ENCODE measurements around the gene ACBD6.

The ACBD6 gene

DNA sequence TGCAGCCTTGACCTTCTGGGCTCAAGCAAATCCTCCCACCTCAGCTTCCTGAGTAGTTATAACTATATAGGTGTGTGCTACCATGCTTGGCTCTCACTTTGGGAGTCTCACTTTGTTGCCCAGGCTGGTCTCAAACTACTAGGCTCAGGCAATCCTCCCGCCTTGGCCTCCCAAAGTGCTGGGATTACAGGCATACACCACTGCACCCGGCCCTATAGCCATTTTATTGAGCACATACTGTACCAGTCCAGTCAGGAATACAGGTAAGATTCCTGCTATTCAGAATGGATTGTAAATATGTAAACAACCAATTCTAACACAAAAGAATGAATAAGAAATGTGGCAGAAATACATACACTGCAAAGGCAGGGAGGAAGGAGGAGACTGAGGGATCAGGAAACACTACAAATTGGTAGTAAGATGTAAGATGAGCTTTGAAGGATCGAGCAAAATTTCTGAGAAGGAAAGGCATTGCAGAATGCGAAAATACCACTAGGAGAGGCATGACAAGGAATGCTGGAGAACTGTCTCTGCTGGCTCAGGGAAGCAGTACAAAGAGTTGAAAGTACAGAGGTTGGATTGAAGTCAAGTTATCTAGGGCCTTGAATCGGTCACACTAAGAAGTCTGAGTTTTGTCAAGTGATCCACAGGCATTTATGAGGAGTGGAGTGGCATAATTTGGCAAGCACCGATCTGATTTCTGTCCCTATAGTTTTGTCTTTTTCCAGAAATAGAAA is 211.9 kb downstream of the ACBD6 start:
- DNase-seq, result no peak
- no peak overlapping the region for H3K4me3 ChIP-seq
- TF ChIP-seq, protein P1, sequence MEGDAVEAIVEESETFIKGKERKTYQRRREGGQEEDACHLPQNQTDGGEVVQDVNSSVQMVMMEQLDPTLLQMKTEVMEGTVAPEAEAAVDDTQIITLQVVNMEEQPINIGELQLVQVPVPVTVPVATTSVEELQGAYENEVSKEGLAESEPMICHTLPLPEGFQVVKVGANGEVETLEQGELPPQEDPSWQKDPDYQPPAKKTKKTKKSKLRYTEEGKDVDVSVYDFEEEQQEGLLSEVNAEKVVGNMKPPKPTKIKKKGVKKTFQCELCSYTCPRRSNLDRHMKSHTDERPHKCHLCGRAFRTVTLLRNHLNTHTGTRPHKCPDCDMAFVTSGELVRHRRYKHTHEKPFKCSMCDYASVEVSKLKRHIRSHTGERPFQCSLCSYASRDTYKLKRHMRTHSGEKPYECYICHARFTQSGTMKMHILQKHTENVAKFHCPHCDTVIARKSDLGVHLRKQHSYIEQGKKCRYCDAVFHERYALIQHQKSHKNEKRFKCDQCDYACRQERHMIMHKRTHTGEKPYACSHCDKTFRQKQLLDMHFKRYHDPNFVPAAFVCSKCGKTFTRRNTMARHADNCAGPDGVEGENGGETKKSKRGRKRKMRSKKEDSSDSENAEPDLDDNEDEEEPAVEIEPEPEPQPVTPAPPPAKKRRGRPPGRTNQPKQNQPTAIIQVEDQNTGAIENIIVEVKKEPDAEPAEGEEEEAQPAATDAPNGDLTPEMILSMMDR (IDR thresholded peaks at IDR 0.05), result no peak
- H3K27me3 ChIP-seq, result no peaks in the 10 kb centered on the region
- no peaks in the 10 kb centered on the region for H3K9me3 ChIP-seq
- intact Hi-C loops (cut with DNase I; ENCODE audit: low total_unique reads), result no loop called here
- H3K27ac ChIP-seq, result no peak overlapping the region
- H3K36me3 ChIP-seq, result peaks cover 0 to 13% (median 12%) of the 10 kb centered on the region in 3 donors
- H3K4me1 ChIP-seq, result no peaks in the 10 kb centered on the region

DNA sequence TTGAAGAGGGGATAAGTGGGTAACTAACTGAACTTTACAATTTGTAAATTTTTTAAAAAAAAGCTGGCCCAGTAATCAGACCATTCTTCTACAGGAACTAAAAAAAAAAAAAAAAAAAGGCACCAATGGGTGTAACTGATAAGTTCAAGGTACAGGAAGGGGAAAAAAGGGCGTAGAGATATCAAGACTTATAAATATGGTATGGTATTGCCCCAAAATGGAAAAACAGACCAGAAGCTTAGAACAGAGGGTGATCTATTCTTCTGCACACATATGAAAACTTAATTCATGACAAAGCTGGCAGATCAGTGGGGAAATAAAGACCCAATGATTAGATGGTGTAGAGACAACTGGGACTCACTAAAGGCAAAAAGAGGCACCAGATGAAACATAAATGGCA is 213.4 kb downstream of the ACBD6 start:
- Histone ChIP-seq H3K27me3 (no peaks in the 10 kb centered on the region), H3K4me1 (no peaks in the 10 kb centered on the region), H3K9me3 (no peaks in the 10 kb centered on the region), H3K36me3 (peaks cover 8 to 24% (median 18%) of the 10 kb centered on the region in 3 donors), H3K27ac (no peak overlapping the region), H3K4me3 (no peak overlapping the region)
- DNase-seq, result no peak
- intact Hi-C loops (cut with DNase I; ENCODE audit: low total_unique reads), result no loop called here
- TF ChIP-seq, protein P1 (IDR thresholded peaks at IDR 0.05), result no peak

DNA sequence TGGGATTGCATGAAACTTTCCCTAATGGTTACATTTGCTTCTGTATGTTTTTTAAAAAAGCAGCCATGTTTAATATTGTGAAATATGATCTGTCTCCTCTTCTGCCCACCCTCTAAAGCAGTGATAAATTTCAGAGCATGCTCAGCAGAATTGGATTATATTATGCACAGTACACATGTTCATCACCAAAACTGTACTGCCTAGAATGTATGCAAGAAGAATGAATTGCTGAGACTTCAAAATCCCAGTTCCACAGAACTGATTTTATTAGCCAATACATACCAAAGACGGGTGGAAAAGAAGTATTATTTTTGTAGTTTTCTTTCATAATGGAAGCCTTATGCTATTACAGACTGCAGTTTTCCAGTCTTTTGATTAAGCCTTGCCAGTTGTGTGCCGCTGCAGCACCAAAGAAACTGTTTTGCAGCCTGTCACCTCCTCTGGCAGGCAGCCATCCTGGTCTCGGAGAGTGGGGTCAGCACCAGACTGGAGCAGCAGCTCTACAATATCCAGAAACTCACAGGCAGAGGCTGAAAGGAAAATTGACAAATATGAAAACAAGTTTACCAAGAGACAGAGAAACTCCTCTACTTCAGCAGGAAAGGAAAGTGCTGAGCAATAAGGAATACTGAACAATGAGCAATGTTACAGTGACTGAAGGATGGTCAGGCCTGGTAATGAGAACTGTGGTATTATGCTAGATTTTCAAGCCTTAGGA is 214.2 kb downstream of the ACBD6 start:
- Histone ChIP-seq H3K4me1 (no peaks in the 10 kb centered on the region), H3K27ac (no peak overlapping the region), H3K4me3 (no peak overlapping the region), H3K27me3 (no peaks in the 10 kb centered on the region), H3K9me3 (no peaks in the 10 kb centered on the region), H3K36me3 (peaks cover 8 to 24% (median 18%) of the 10 kb centered on the region in 3 donors)
- DNase-seq, result no peak
- intact Hi-C loops (cut with DNase I; ENCODE audit: low total_unique reads), result no loop called here
- TF ChIP-seq, protein P1 (IDR thresholded peaks at IDR 0.05), result no peak

DNA sequence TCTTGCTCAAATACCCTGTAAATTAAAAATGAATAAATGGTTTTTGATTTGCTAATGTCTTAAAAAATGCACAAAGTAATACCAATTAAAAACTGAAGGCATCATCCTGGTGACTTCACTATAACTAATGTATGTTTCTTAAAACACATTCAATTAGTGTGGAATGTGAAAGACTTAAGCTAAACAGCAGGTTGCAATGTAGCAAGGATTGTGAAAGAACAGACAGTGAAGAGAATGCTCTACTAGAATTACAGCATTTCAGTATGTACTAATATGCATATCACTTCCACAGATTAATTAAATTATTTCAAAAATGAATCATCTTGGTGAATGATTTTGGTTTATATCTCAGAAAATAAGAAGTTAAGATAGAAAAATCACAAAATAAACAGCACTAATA is 216.0 kb downstream of the ACBD6 start:
- Histone ChIP-seq H3K4me1 (no peaks in the 10 kb centered on the region), H3K27me3 (no peaks in the 10 kb centered on the region), H3K36me3 (peaks cover 8 to 24% (median 18%) of the 10 kb centered on the region in 3 donors), H3K27ac (no peak overlapping the region), H3K9me3 (no peaks in the 10 kb centered on the region), H3K4me3 (no peak overlapping the region)
- TF ChIP-seq, protein P1 (IDR thresholded peaks at IDR 0.05), result no peak
- intact Hi-C loops (cut with DNase I; ENCODE audit: low total_unique reads), result no loop called here
- no peak for DNase-seq

DNA sequence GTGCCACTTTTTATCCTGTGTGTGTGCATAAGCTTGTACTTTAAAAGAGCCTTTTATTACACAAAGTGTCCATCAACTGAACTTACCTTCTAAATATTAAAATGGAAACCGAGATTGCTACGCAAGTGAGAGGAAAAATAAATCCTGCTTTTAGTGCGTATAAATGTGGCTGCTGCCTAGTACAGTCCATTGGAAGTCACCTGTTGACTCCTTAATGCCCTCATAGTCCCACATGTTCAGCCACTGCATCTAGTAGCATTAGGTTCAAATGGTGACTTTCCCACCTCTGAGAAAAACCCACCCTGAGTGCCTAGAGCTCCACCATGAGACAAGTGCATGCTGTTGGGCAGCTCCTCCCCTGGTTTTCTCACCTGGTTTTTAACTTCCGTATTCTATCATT is 219.3 kb downstream of the ACBD6 start:
- Histone ChIP-seq H3K27me3 (no peaks in the 10 kb centered on the region), H3K4me3 (no peak overlapping the region), H3K9me3 (no peaks in the 10 kb centered on the region), H3K4me1 (no peaks in the 10 kb centered on the region), H3K27ac (no peak overlapping the region), H3K36me3 (peaks cover 18 to 33% (median 24%) of the 10 kb centered on the region in 3 donors)
- intact Hi-C loops (cut with DNase I; ENCODE audit: low total_unique reads), result no loop called here
- TF ChIP-seq, protein P1 (IDR thresholded peaks at IDR 0.05), result no peak
- no peak for DNase-seq
